Erythroblast (primary cell): ENCODE data around the gene ZFP69B.
"Not testable (repeated sequence)": the region's sequence is repeated elsewhere in the genome, so short reads cannot be mapped to it uniquely, and the experiment has no call there.

Source experiments
- DNase-seq, 2 experiments: peaks; one replicate each; lab custom pipeline; 2025; lab: John Stamatoyannopoulos, UW
- GATA1 ChIP-seq: IDR thresholded peaks from 2 replicates; pipeline ENCODE4 v1.6.1; 2011; ENCODE audit warnings: low read depth, mild to moderate bottlenecking, control low read depth, low read length, moderate library complexity
- POLR2A ChIP-seq: IDR thresholded peaks from 2 replicates; pipeline ENCODE4 v1.6.1; 2011; ENCODE audit warnings: mild to moderate bottlenecking, low read length

ZFP69B gene

DNA sequence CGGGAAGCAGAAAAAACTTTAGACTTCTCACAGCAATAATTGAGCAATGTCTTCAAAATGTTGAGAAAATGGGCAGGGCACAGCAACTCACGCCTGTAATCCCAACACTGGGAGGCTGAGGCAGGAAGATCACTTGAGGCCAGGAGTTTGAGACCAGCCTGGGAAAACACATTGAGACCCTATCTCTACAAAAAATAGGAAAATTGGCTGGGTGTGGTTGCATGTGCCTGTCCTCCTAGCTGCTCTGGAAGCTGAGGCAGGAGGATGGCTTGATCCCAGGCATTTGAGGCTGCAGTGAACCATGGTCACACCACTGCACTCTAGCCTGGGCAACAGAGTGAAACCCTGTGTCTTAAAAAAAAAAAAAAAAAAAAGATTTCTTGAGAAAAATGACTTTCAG is 19.1 kb downstream of the ZFP69B start:
- no peak for TF ChIP-seq GATA1
- no peak for TF ChIP-seq POLR2A
- DNase-seq = no peak

DNA sequence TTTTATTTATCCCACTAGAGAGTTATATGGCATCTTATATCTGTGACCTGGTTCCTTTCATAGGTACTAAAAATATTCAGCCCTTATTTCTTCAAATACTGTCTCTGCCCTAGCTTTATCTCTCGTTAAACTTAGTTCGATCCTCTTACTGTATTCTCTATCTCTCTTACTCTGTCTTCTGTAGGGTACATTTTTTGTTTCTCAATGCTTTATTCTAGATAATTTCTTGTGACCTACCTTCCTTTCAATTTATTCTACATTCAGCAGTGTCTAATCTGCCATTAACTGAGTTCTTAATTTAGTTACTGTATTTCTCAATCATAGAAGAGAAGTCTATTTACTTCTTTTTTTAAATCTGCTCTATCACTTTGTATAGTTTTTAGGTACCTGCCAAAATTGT is 25.0 kb downstream of the ZFP69B start:
- DNase-seq = no peak
- TF ChIP-seq GATA1 = no peak
- TF ChIP-seq POLR2A = no peak

DNA sequence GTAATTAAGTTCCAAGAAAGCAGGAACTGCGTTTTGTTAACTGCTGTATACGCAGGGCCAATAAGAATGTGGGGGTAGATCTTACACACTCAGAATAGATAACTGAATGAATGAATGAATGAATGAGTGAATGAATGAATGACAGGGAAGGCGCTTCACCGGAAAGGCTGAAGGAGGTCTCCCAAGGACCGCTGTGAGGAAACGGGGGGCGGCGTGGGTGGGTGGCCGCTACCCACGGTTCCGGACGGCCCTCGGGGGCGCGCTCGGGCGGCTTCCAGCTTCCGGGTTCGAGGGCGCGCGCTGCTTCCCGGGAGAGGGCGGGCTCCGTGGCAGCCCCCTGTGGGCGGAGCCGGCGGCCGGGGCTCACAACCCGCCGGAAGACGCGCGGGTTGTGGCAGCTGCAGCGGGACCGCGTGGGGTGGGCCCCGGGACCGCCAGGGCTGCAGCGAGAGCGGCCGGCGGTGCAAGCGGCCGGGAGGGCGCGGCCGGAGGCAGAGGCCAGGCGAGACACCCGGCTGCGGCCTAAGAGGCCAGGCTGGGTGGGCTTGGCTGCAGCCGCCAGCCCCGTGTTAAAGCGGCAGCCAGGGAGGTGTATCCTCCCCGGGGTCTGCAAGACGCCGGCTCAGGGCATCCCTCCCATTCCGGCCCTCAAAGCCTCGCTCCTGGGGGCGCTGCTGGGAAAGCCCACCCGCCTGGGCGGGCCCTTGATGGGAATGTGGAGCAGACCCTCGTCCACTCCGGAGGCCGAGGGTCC is 26.8 kb downstream of the ZFP69B start, which contains the start of gene ZFP69:
TSS of gene ZFP69 (plus strand) at position 367 of the 754 bp plus-strand sequence. CDS start 2,072 bp downstream, outside the sequence.
- peak; percentile 82 to 89 for DNase-seq
- TF ChIP-seq GATA1 = no peak
- peak; percentile 63 for TF ChIP-seq POLR2A

DNA sequence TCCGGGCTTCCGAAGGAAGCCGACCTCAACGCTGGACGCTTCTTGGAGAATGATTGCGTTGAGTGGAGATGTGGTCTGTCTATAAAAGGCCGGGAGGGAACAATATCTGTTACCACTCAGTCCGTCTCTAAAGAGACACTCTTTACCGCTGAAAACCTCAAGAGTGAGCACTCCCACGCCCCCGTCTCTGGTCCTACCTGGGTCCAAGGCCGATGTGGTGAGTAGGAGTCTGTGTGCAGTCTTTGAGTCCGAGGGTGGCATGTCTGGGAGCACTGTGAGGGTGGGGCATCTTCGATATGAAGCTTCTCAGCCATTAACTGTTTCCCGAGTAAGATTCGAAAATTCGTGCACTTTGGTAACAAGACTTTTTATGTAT is 27.4 kb downstream of the ZFP69B start:
- peak; percentile 42 to 55 for DNase-seq

DNA sequence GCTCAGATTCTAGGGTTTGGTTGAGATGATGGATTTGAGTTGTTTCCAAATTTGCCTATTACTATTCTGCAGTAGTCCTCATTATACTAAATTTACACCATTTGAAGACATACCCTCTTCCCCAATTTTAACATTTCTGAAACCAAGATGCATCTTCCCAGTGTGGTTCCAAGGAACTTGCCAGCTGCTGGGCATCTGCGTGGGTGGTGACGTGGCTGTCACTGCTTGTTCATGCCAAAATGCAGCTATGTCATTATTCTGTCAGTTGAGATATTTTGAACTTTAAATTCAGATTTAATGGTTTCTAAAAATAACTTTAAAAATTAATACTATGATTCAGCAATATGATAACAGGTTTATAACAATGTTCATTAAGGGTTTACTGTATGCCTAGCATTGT is 28.0 kb downstream of the ZFP69B start:
- TF ChIP-seq GATA1 = no peak
- no peak for DNase-seq

More for the DNA sequence above, 27.4 kb downstream of the ZFP69B start:
- no peak for TF ChIP-seq GATA1
- no peak for TF ChIP-seq POLR2A

DNA sequence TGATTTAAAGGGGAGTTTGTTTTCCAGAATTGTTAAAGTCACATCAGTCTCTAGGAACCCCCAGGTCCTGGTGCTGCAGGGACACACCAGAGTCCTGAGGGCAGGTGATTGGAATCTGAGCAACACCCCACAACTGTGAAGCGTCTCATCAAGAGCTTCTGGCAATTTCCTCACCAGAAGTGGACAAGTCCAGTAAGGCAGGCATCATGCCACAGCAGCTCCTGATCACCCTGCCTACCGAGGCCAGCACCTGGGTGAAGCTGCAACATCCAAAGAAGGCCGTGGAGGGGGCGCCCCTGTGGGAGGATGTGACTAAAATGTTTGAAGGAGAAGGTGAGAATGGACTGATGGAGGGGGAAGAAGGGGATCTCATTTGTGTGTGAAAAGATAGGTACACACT is 28.9 kb downstream of the ZFP69B start:
- TF ChIP-seq GATA1 (no peak), POLR2A (no peak)
- DNase-seq = no peak

DNA sequence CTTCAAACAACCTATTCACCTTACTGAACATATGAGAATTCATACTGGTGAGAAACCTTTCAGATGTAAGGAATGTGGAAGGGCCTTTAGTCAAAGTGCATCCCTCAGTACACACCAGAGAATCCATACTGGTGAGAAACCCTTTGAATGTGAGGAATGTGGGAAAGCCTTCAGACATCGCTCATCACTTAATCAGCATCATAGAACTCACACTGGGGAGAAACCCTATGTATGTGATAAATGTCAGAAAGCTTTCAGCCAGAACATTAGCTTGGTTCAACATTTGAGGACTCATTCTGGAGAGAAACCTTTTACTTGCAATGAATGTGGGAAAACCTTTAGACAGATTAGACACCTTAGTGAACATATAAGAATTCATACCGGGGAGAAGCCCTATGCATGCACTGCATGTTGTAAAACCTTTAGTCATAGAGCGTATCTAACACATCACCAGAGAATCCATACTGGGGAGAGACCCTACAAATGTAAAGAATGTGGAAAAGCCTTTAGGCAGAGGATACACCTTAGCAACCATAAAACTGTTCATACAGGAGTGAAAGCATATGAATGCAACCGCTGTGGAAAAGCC is 45.1 kb downstream of the ZFP69B start:
- DNase-seq = peak in 1 of 2 experiments; percentile 10
- TF ChIP-seq POLR2A (no peak), GATA1 (no peak)

DNA sequence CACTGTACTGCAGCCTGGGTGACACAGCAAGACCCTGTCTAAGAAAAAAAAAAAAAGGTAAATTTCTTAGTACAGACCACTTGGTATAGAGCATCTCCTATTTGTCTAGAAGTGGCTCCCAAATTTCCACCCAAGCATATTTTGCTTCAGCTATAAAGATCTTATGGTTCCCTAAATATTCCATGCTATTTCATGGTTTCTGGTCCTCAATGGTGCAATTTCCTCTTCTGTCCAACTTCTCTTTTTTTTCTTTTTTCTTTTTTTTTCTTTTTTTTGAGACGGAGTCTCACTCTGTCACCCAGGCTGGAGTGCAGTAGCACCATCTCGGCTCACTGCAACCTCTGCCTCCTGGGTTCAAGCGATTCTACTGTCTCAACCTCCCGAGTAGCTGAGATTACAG is 52.4 kb downstream of the ZFP69B start:
- not testable (repeated sequence) for DNase-seq

DNA sequence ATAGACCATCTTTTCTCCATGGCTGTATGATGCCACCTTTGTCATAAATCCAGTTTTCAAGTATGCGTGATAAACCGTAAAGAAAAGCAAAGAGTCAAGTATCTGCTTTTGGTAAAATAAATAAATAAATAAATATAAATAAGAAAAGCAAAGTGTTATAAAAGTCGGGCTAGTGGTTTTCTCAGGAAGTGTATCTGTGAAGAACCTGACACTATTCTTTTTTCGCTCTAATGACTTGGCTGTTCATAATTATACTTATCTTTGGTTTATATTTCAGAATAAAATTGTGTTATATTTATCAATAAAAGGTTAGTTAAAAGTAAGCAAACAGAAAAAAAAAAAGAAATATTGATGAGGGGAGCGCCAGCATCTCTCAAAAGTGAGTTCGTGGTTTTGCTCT is 57.7 kb downstream of the ZFP69B start:
- TF ChIP-seq GATA1 (no peak), POLR2A (no peak)
- DNase-seq = no peak

DNA sequence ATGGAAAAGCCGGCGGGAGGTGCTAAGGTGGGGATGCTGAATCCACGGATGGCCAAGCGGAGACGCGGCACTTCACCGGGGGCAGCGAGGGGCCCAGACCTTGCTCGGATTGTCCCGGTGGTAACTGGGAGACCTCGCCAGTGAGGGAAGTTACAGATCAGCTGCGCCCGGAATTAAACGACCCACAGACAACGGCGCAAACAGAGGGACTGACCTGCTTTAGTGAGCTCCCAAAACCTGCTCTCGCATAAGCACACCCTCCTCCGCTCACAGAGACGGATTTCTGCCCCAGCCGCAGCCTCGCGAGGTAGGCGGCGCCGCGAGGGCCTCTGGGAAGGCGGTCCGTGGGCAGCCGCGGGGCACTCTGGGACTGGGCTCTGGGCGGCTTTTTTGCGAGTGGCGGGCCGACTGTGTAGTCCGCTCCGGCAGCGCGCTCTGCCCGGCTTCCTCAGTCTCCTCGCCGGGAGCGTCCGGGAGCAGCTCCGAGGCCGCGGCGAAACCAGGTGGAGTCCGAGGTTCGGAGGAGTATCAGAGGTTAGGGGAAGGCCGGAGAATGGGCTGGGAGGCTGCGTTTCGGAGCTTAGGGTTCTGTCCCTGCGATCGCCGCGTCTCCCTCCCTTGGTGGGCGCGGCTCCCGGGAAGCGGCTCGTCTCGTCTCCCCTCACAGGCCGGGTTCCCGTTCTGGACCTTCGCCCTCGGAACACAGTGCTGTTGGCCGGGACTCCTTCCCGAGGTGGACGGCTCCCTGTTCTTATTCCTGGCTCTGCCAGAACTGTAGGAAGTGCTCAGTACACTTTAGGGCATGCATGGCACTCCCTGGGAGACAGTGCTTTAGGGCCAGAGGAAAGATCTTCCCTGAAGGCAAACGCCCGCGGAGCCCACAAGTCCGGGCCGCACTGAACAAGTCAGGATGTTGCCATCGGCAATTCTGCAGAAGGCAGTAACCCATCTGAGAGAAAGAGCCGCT is 58.4 kb downstream of the ZFP69B start, which contains the start of gene EXO5:
TSS of gene EXO5 (plus strand) at position 393 of the 967 bp plus-strand sequence. CDS start 5,778 bp downstream, outside the sequence.
- DNase-seq = peak; percentile 83 to 85
- TF ChIP-seq POLR2A (peak; percentile 79), GATA1 (no peak)
